ENCODE results near the gene ATP6V0E1. TPM values are rescaled to one million over a fixed set of nuclear protein-coding genes. Genes with fewer than 3 reads are reported as not detected.

ATP6V0E1 gene
- total RNA-seq, 1 experiment from 2014 or later = 216 TPM

- Mint-ChIP-seq H3K4me3 (ENCODE audit: unreplicated experiment) (no peak overlapping the region), H3K36me3 (ENCODE audit: insufficient read depth, unreplicated experiment) (peaks cover 49% of the 10 kb centered on the region), H3K27ac (ENCODE audit: unreplicated experiment) (peak overlapping the region; percentile 42), H3K27me3 (ENCODE audit: insufficient read depth, unreplicated experiment) (no peaks in the 10 kb centered on the region), H3K4me1 (ENCODE audit: low read depth, unreplicated experiment) (peaks cover under 1% of the 10 kb centered on the region), H3K9me3 (ENCODE audit: unreplicated experiment) (no peaks in the 10 kb centered on the region)
- CTCF ChIA-PET = interaction anchor here (0.7 kb wide), 1 partner anchor 15 kb away, joined by 5 read pairs; no protein-coding TSS in a partner anchor
- no peak for DNase-seq
- H3K27me3 ChIP-seq (replicated peaks; ENCODE audit: control insufficient read depth, insufficient read depth, low read length) = no peaks in the 10 kb centered on the region
- POLR2A ChIA-PET = no interaction called here
- peaks cover 2% of the 10 kb centered on the region; the same call in 1 of the 2 replicates for H3K36me3 ChIP-seq (ENCODE audit: control insufficient read depth, insufficient read depth, low read length)
- intact Hi-C loops (cut with micrococcal nuclease; ENCODE audit: unreplicated experiment) = no loop called here
- no peak for TF ChIP-seq CTCF (IDR thresholded peaks at IDR 0.05; ENCODE audit: insufficient read depth in 1 of 2, low read depth in 1 of 2, low read length in 1 of 2, severe bottlenecking in 1 of 2, unreplicated experiment in 1 of 2)
- H3K4me1 ChIP-seq = peaks cover 1% of the 10 kb centered on the region
- BruUV-seq (replicated peaks) = no TSS peak
- H3K4me3 ChIP-seq (ENCODE audit: low read depth, low read length) = no peak overlapping the region
- no peaks in the 10 kb centered on the region for H3K9me3 ChIP-seq
Observed at GRCh38 chr5:172946146-172946545, 37.4 kb upstream of the ATP6V0E1 start.

GRCh38 chr5:172949426-172949825 lies 34.1 kb upstream of the ATP6V0E1 start:
- Mint-ChIP-seq H3K36me3 (ENCODE audit: insufficient read depth, unreplicated experiment) (peaks cover 46% of the 10 kb centered on the region), H3K4me3 (ENCODE audit: unreplicated experiment) (no peak overlapping the region), H3K27me3 (ENCODE audit: insufficient read depth, unreplicated experiment) (no peaks in the 10 kb centered on the region), H3K9me3 (ENCODE audit: unreplicated experiment) (no peaks in the 10 kb centered on the region), H3K27ac (ENCODE audit: unreplicated experiment) (no peak overlapping the region), H3K4me1 (ENCODE audit: low read depth, unreplicated experiment) (peaks cover 17% of the 10 kb centered on the region)
- H3K9me3 ChIP-seq = no peaks in the 10 kb centered on the region
- no peak for DNase-seq
- H3K4me3 ChIP-seq (ENCODE audit: low read depth, low read length) = no peak overlapping the region
- TF ChIP-seq CTCF (IDR thresholded peaks at IDR 0.05; ENCODE audit: insufficient read depth in 1 of 2, low read depth in 1 of 2, low read length in 1 of 2, severe bottlenecking in 1 of 2, unreplicated experiment in 1 of 2) = no peak
- BruUV-seq (replicated peaks) = no TSS peak
- peaks cover 15% of the 10 kb centered on the region for H3K4me1 ChIP-seq
- peaks cover 2% of the 10 kb centered on the region; the same call in 1 of the 2 replicates for H3K36me3 ChIP-seq (ENCODE audit: control insufficient read depth, insufficient read depth, low read length)
- ChIA-PET CTCF (interaction anchor here (0.6 kb wide), 1 partner anchor 9 kb away, joined by 7 read pairs; no protein-coding TSS in a partner anchor), POLR2A (no interaction called here)
- no peaks in the 10 kb centered on the region for H3K27me3 ChIP-seq (replicated peaks; ENCODE audit: control insufficient read depth, insufficient read depth, low read length)
- intact Hi-C loops (cut with micrococcal nuclease; ENCODE audit: unreplicated experiment) = no loop called here

GRCh38 chr5:172950176-172950965 lies 33.2 kb upstream of the ATP6V0E1 start:
- peaks cover 47% of the 10 kb centered on the region for H3K36me3 Mint-ChIP-seq (ENCODE audit: insufficient read depth, unreplicated experiment)
- no TSS peak for BruUV-seq (replicated peaks)
- CTCF ChIA-PET = interaction anchor here (0.7 to 2.6 kb wide), 2 partner anchors 29 to 244 kb away, joined by 3 to 9 read pairs; no protein-coding TSS in a partner anchor

More at GRCh38 chr5:172950176-172950965, 33.2 kb upstream of the ATP6V0E1 start:
- Histone ChIP-seq H3K36me3 (ENCODE audit: control insufficient read depth, insufficient read depth, low read length) (peaks cover 2% of the 10 kb centered on the region; the same call in 1 of the 2 replicates), H3K4me1 (peaks cover 17% of the 10 kb centered on the region), H3K27me3 (replicated peaks; ENCODE audit: control insufficient read depth, insufficient read depth, low read length) (no peaks in the 10 kb centered on the region), H3K9me3 (no peaks in the 10 kb centered on the region), H3K4me3 (ENCODE audit: low read depth, low read length) (no peak overlapping the region)
- intact Hi-C loops (cut with micrococcal nuclease; ENCODE audit: unreplicated experiment) = no loop called here
- no peak for DNase-seq
- POLR2A ChIA-PET = no interaction called here
- no peaks in the 10 kb centered on the region for H3K27me3 Mint-ChIP-seq (ENCODE audit: insufficient read depth, unreplicated experiment)
- peaks cover 23% of the 10 kb centered on the region for H3K4me1 Mint-ChIP-seq (ENCODE audit: low read depth, unreplicated experiment)
- no peak for TF ChIP-seq CTCF (IDR thresholded peaks at IDR 0.05; ENCODE audit: insufficient read depth in 1 of 2, low read depth in 1 of 2, low read length in 1 of 2, severe bottlenecking in 1 of 2, unreplicated experiment in 1 of 2)
- no peak overlapping the region for H3K27ac Mint-ChIP-seq (ENCODE audit: unreplicated experiment)
- no peaks in the 10 kb centered on the region for H3K9me3 Mint-ChIP-seq (ENCODE audit: unreplicated experiment)
- no peak overlapping the region for H3K4me3 Mint-ChIP-seq (ENCODE audit: unreplicated experiment)
